RWPE2 (cell line): Measurements from ENCODE around the gene ZNF469.

ENCODE experiments used
- ATAC-seq: fragments of 200-7000 bp; cut with Tn5 transposase; 3 replicates; pipeline ENCODE4 v1.9.1; 2021; ENCODE audit warnings: low read depth
- DNase-seq: peaks from one replicate; pipeline ENCODE4 v3.0.0-alpha.2; 2020; ENCODE audit warnings: low spot score
- H3K27ac ChIP-seq: fragments of 450-650 bp; 2 replicates; pipeline ENCODE4 v1.5.1; 2017; ENCODE audit warnings: mild to moderate bottlenecking; ENCODE audit not compliant: poor library complexity, severe bottlenecking
- H3K27me3 ChIP-seq: fragments of 250-450 bp; sonication (Bioruptor Pico); 2 replicates; pipeline ENCODE4 v1.5.1; 2021; ENCODE audit warnings: mild to moderate bottlenecking, moderate library complexity; ENCODE audit not compliant: insufficient read depth, poor library complexity, severe bottlenecking
- H3K36me3 ChIP-seq: fragments of 250-450 bp; sonication (Bioruptor Pico); 2 replicates; pipeline ENCODE4 v1.5.1; 2020; ENCODE audit warnings: low read depth, mild to moderate bottlenecking, moderate library complexity
- H3K4me1 ChIP-seq: fragments of 250-450 bp; sonication (Bioruptor Pico); 2 replicates; pipeline ENCODE4 v1.5.1; 2021; ENCODE audit warnings: mild to moderate bottlenecking, moderate library complexity; ENCODE audit not compliant: insufficient read depth, poor library complexity, severe bottlenecking
- H3K4me3 ChIP-seq: fragments of 250-450 bp; sonication (Bioruptor Pico); 2 replicates; pipeline ENCODE4 v1.5.1; 2021; ENCODE audit warnings: mild to moderate bottlenecking, moderate library complexity; ENCODE audit not compliant: severe bottlenecking
- H3K9me3 ChIP-seq: fragments of 250-450 bp; sonication (Bioruptor Pico); 2 replicates; pipeline ENCODE4 v1.5.1; 2021; ENCODE audit warnings: mild to moderate bottlenecking, moderate library complexity; ENCODE audit not compliant: severe bottlenecking
- TF ChIP-seq, protein P1 (sequence below): fragments of 450-650 bp; IDR thresholded peaks from one replicate; pipeline ENCODE4 v1.5.1; 2017; ENCODE audit warnings: mild to moderate bottlenecking, moderate library complexity; ENCODE audit not compliant: poor library complexity, severe bottlenecking

The ZNF469 gene

DNA sequence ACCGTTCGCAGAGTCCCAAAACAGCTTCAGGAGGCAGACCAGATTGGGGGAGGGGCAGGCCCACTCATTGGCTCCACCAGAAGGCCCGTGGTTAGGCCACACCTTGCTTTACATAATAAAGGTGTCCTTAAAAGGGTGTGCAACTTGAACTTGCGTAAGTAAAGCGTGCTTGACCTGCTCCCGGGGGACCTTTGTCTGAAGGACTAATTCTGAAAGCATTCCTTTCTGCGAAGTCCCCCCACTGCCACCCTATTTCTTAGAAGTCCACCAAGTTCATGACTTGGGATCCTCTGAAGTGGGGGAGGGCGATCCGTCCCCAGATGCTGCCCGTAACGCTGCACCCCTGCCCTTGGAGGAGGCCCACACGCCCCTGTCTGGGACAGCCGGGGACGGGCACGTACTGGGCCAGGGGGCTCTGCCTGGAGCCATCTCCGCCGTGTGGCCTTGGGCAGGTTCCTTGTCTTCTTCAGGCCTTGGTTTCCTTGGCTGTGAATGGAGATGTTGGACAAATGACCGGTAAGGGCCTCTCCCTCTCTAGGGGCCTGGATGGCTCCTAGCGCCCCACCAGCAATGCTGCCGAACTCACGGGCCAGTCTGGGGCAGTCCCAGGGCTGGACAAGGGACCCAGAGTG is 823 bp upstream of the ZNF469 start:
- no peaks in the 10 kb centered on the region for H3K4me1 ChIP-seq
- H3K36me3 ChIP-seq, result no peaks in the 10 kb centered on the region
- no peaks in the 10 kb centered on the region for H3K9me3 ChIP-seq
- peak; percentile 51 for DNase-seq
- no peak for ATAC-seq
- H3K4me3 ChIP-seq, result no peak overlapping the region
- H3K27me3 ChIP-seq, result peaks cover 25% of the 10 kb centered on the region
- TF ChIP-seq, protein P1, sequence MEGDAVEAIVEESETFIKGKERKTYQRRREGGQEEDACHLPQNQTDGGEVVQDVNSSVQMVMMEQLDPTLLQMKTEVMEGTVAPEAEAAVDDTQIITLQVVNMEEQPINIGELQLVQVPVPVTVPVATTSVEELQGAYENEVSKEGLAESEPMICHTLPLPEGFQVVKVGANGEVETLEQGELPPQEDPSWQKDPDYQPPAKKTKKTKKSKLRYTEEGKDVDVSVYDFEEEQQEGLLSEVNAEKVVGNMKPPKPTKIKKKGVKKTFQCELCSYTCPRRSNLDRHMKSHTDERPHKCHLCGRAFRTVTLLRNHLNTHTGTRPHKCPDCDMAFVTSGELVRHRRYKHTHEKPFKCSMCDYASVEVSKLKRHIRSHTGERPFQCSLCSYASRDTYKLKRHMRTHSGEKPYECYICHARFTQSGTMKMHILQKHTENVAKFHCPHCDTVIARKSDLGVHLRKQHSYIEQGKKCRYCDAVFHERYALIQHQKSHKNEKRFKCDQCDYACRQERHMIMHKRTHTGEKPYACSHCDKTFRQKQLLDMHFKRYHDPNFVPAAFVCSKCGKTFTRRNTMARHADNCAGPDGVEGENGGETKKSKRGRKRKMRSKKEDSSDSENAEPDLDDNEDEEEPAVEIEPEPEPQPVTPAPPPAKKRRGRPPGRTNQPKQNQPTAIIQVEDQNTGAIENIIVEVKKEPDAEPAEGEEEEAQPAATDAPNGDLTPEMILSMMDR, result no peak
- H3K27ac ChIP-seq, result no peak overlapping the region

DNA sequence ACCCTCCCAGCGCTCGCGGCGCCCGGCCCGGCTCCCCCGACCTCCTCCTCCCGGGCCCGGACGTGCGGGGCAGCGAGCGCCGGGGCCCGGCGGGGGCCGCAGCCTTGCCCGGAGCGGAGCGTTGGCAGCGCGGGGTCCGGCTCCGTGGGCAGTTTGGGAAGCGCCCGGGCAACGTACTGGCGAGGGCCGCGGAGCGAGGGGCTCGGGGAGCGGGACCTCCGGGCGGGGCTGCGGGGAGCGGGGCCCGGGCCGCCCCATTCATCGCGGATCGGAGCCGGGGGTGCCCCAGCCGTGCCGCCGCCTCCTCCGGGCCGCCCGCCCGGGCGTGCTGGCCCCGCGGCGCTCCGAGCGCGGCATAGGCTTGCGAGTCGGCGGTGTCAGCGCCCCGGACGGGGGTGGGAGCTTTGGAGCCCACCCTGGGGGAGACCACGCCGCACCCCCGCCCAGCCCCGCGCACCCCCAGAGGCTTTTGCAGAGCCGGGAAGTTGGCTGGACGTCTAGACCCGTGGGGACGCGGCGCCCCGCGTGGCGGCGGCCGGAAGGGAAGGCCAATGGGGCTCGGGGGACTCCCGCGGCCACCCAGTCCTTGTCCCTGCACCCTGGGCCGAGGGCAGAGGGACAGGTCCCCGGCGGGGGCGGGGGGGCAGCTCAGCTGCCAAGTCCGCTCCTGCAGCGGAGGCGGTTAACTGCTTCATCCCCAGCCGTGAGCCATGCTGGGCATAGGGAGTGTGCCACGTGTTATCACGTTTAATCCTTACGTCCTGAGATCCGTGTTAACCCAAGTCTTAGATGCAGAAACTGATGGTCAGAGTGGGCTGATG is 852 bp downstream of the ZNF469 start:
- Histone ChIP-seq H3K4me1 (no peaks in the 10 kb centered on the region), H3K9me3 (no peaks in the 10 kb centered on the region), H3K27ac (no peak overlapping the region), H3K4me3 (peak overlapping the region; percentile 33), H3K27me3 (peaks cover 25% of the 10 kb centered on the region), H3K36me3 (no peaks in the 10 kb centered on the region)
- peak; percentile 65 for DNase-seq
- TF ChIP-seq, protein P1, result peak; percentile 53
- ATAC-seq, result peak; percentile 22; the same call in 2 of the 3 replicates

DNA sequence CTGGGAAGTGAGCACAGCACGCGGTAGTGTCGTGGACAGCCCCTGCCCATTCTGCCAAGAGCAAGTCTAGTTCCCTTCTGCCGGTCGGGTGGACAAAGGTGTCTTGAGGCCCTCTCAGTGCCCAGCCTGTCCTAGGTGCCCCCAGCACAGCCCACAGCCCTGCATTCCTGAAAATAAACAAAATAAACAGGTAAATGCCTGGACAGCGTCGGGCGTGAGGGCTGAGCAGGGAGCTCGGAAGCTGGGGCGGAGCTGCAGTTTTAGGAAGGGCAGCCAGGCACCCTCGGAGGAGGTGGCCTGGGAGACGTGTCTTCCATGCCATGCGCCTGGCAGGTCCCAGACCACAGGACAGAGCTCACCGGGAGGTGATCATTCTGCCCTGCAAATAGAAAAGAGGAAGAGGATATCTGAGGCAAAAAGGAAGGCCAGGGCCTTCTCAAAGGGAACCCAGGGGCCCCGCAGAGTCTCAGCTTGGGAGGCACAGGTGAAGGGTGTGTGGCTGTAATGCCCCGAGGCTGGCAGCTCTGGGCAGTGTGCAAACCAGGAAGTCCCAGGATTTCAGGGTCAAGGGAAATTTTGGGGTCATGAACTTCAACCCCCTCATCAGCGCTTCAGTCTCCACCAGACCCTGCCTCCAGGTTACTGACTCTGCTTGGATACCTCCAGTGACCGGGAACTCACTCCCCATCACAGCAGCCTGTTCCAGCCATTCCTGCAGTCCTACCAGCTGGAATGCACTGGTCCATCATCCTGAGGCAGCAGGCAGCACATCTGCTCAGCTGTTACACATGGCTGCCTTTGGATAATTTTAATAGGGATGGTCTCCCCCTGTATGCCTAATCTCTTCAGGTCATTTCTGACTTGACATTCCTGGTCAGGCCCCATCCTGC is 1.7 kb downstream of the ZNF469 start:
- TF ChIP-seq, protein P1, result no peak
- no peaks in the 10 kb centered on the region for H3K9me3 ChIP-seq
- no peak overlapping the region for H3K27ac ChIP-seq
- no peak for ATAC-seq
- H3K27me3 ChIP-seq, result peaks cover 25% of the 10 kb centered on the region
- peak; percentile 28 for DNase-seq
- no peak overlapping the region for H3K4me3 ChIP-seq
- no peaks in the 10 kb centered on the region for H3K36me3 ChIP-seq
- H3K4me1 ChIP-seq, result no peaks in the 10 kb centered on the region

DNA sequence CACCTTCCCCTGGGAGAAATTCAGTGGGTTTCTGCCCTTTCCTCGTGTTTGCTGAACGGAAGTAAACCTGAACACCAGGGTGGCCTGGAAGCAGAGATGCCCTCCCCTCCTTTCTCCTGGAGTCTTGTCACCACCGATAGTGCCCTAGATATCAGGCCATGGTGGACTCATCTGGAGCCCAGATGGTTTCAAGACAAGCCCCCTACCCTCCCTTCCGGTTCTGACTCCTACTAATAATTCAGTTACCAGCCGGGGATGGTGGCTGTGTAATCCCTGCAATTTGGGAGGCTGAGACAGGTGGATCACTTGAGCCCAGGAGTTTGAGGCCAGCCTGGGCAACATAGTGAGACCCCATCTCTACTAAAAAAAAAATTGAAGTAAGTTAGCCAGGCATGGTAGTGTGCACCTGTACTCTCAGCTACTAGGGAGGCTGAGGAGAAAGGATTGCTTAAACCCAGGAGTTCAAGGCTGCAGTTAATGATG is 2.4 kb downstream of the ZNF469 start:
- TF ChIP-seq, protein P1, result no peak
- no peak for DNase-seq
- peaks cover 25% of the 10 kb centered on the region for H3K27me3 ChIP-seq

More for the DNA sequence above, 2.4 kb downstream of the ZNF469 start:
- Histone ChIP-seq H3K4me3 (no peak overlapping the region), H3K9me3 (no peaks in the 10 kb centered on the region), H3K27ac (no peak overlapping the region), H3K36me3 (no peaks in the 10 kb centered on the region), H3K4me1 (no peaks in the 10 kb centered on the region)
- no peak for ATAC-seq
